Measurements from ENCODE around the gene ZCWPW1.

- peak; percentile 18; the same call in 1 of the 2 replicates for TF ChIP-seq POLR2AphosphoS5 (IDR thresholded peaks at IDR 0.05; ENCODE audit: borderline replicate concordance, low read depth, low read length)
- no peak for TF ChIP-seq EZH2 (IDR thresholded peaks at IDR 0.05)
Measured at GRCh38 chr7:100466653-100467605, 38.4 kb upstream of the ZCWPW1 start.

All from SK-N-MC (cell line).